GM23338 (cell line): Measurements from ENCODE around the gene CLDN10.

ENCODE experiments used
- CREB1 ChIP-seq: fragments of 250-450 bp; sonication (Bioruptor Pico); IDR thresholded peaks from 2 replicates; pipeline ENCODE4 v1.5.0; 2020; ENCODE audit warnings: low read depth, mild to moderate bottlenecking, moderate library complexity
- EZH2 ChIP-seq: fragments of 200-600 bp; sonication (generic); IDR thresholded peaks from one replicate; pipeline ENCODE4 v1.8.0; 2017; ENCODE audit warnings: antibody characterized with exemption, mild to moderate bottlenecking, low read depth; ENCODE audit not compliant: unreplicated experiment
- EZH2phosphoT487 ChIP-seq: fragments of 200-600 bp; sonication (generic); IDR thresholded peaks from one replicate; pipeline ENCODE4 v1.8.1; 2018; ENCODE audit warnings: antibody characterized with exemption; ENCODE audit not compliant: unreplicated experiment
- JUNB ChIP-seq: IDR thresholded peaks from one replicate; pipeline ENCODE4 v1.6.1; 2016; ENCODE audit warnings: antibody characterized with exemption; ENCODE audit not compliant: unreplicated experiment
- NANOG ChIP-seq: IDR thresholded peaks from 2 replicates; pipeline ENCODE4 v1.6.1; 2016; ENCODE audit warnings: antibody characterized with exemption, borderline replicate concordance
- POLR2AphosphoS5 ChIP-seq: IDR thresholded peaks from 2 replicates; pipeline ENCODE4 v1.6.1; 2016; ENCODE audit warnings: antibody characterized with exemption, low read depth
- STAT1 ChIP-seq: IDR thresholded peaks from one replicate; pipeline ENCODE4 v1.6.1; 2016; ENCODE audit warnings: antibody characterized with exemption; ENCODE audit not compliant: unreplicated experiment
- ZNF331 ChIP-seq: fragments of 250-450 bp; sonication (Bioruptor Pico); IDR thresholded peaks from 2 replicates; pipeline ENCODE4 v1.5.0; 2020; ENCODE audit warnings: low read depth, mild to moderate bottlenecking, moderate library complexity
- TF ChIP-seq, protein P1 (sequence below), 2 experiments: fragments of 200-600 bp in 1 of 2; sonication (generic) in 1 of 2; conservative IDR thresholded peaks; 2 replicates each; pipeline versions ENCODE4 v1.5.1 to v1.6.1; 2016 to 2017; ENCODE audit warnings: antibody characterized with exemption in 2 of 2, low read depth in 2 of 2, mild to moderate bottlenecking in 2 of 2, moderate library complexity in 1 of 2
- TF ChIP-seq, protein P2 (sequence below): IDR thresholded peaks from one replicate; pipeline ENCODE4 v1.6.1; 2018; ENCODE audit warnings: antibody characterized with exemption; ENCODE audit not compliant: unreplicated experiment
- TF ChIP-seq, protein P3 (sequence below): IDR thresholded peaks from 2 replicates; pipeline ENCODE4 v1.6.1; 2016; ENCODE audit warnings: antibody characterized with exemption

DNA sequence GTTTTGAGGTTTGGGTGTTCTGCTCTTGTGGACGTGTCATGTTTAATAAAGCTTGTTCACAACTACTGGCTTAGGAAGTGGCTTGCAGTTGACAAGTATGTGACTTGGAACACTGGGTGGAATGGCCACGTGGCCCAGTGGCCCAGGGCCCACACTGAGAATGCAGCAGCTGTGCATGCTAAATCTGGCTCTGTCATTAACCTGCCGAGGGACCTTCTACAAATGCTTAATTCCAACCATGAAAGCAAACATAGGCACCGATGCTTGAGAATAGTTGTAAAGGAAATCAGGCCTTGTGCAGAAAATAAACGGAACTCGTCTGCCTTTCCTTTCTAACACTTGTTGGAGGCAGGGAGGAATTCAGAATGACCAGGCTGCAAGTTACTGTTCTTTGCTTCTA lies 11.6 kb upstream of the CLDN10 start:
- TF ChIP-seq, protein P1, sequence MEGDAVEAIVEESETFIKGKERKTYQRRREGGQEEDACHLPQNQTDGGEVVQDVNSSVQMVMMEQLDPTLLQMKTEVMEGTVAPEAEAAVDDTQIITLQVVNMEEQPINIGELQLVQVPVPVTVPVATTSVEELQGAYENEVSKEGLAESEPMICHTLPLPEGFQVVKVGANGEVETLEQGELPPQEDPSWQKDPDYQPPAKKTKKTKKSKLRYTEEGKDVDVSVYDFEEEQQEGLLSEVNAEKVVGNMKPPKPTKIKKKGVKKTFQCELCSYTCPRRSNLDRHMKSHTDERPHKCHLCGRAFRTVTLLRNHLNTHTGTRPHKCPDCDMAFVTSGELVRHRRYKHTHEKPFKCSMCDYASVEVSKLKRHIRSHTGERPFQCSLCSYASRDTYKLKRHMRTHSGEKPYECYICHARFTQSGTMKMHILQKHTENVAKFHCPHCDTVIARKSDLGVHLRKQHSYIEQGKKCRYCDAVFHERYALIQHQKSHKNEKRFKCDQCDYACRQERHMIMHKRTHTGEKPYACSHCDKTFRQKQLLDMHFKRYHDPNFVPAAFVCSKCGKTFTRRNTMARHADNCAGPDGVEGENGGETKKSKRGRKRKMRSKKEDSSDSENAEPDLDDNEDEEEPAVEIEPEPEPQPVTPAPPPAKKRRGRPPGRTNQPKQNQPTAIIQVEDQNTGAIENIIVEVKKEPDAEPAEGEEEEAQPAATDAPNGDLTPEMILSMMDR (conservative IDR thresholded peaks at IDR 0.05; ENCODE audit: low read depth in 2 of 2), result no peak
- TF ChIP-seq JUNB (no peak), EZH2phosphoT487 (no peak), STAT1 (no peak), CREB1 (CRISPR knock-in tag) (no peak), NANOG (no peak), POLR2AphosphoS5 (no peak), EZH2 (no peak), ZNF331 (no peak)
- TF ChIP-seq, protein P2, sequence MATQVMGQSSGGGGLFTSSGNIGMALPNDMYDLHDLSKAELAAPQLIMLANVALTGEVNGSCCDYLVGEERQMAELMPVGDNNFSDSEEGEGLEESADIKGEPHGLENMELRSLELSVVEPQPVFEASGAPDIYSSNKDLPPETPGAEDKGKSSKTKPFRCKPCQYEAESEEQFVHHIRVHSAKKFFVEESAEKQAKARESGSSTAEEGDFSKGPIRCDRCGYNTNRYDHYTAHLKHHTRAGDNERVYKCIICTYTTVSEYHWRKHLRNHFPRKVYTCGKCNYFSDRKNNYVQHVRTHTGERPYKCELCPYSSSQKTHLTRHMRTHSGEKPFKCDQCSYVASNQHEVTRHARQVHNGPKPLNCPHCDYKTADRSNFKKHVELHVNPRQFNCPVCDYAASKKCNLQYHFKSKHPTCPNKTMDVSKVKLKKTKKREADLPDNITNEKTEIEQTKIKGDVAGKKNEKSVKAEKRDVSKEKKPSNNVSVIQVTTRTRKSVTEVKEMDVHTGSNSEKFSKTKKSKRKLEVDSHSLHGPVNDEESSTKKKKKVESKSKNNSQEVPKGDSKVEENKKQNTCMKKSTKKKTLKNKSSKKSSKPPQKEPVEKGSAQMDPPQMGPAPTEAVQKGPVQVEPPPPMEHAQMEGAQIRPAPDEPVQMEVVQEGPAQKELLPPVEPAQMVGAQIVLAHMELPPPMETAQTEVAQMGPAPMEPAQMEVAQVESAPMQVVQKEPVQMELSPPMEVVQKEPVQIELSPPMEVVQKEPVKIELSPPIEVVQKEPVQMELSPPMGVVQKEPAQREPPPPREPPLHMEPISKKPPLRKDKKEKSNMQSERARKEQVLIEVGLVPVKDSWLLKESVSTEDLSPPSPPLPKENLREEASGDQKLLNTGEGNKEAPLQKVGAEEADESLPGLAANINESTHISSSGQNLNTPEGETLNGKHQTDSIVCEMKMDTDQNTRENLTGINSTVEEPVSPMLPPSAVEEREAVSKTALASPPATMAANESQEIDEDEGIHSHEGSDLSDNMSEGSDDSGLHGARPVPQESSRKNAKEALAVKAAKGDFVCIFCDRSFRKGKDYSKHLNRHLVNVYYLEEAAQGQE, result no peak
- TF ChIP-seq, protein P3, sequence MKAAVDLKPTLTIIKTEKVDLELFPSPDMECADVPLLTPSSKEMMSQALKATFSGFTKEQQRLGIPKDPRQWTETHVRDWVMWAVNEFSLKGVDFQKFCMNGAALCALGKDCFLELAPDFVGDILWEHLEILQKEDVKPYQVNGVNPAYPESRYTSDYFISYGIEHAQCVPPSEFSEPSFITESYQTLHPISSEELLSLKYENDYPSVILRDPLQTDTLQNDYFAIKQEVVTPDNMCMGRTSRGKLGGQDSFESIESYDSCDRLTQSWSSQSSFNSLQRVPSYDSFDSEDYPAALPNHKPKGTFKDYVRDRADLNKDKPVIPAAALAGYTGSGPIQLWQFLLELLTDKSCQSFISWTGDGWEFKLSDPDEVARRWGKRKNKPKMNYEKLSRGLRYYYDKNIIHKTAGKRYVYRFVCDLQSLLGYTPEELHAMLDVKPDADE, result no peak
